ENCODE results near the gene CYB561A3.

The CYB561A3 gene

GRCh38 chr11:61378713-61379313, 17.1 kb upstream of the CYB561A3 start:
- TF ChIP-seq CTCF (IDR thresholded peaks at IDR 0.05; ENCODE audit: low read depth, low read length, missing control alignments): no peak
- H3K4me3 ChIP-seq (ENCODE audit: low read depth, low read length): no peak overlapping the region
- DNase-seq (ENCODE audit: low read depth): peak; percentile 80
- in situ Hi-C loops (cut with HindIII; ENCODE audit: low sequenced_read_pairs): no loop called here

GRCh38 chr11:61377461-61378160, 15.9 kb upstream of the CYB561A3 start:
- in situ Hi-C loops (cut with HindIII; ENCODE audit: low sequenced_read_pairs): no loop called here
- no peak overlapping the region for H3K4me3 ChIP-seq (ENCODE audit: low read depth, low read length)
- no peak for TF ChIP-seq CTCF (IDR thresholded peaks at IDR 0.05; ENCODE audit: low read depth, low read length, missing control alignments)
- no peak for DNase-seq (ENCODE audit: low read depth)

- in situ Hi-C loops (cut with HindIII; ENCODE audit: low sequenced_read_pairs): no loop called here
- no peak for DNase-seq (ENCODE audit: low read depth)
- TF ChIP-seq CTCF (IDR thresholded peaks at IDR 0.05; ENCODE audit: low read depth, low read length, missing control alignments): no peak
- no peak overlapping the region for H3K4me3 ChIP-seq (ENCODE audit: low read depth, low read length)
These were observed 14.1 kb upstream of the CYB561A3 start for GRCh38 chr11:61375761-61376108.

GRCh38 chr11:61372659-61373420, 11.2 kb upstream of the CYB561A3 start:
- no peak overlapping the region for H3K4me3 ChIP-seq (ENCODE audit: low read depth, low read length)
- TF ChIP-seq CTCF (IDR thresholded peaks at IDR 0.05; ENCODE audit: low read depth, low read length, missing control alignments): no peak
- in situ Hi-C loops (cut with HindIII; ENCODE audit: low sequenced_read_pairs): no loop called here
- DNase-seq (ENCODE audit: low read depth): no peak

- H3K4me3 ChIP-seq (ENCODE audit: low read depth, low read length): no peak overlapping the region
- DNase-seq (ENCODE audit: low read depth): no peak
- TF ChIP-seq CTCF (IDR thresholded peaks at IDR 0.05; ENCODE audit: low read depth, low read length, missing control alignments): no peak
- in situ Hi-C loops (cut with HindIII; ENCODE audit: low sequenced_read_pairs): no loop called here
These were observed 8.8 kb upstream of the CYB561A3 start for GRCh38 chr11:61370349-61371005.
